Colonic mucosa (tissue), 4 donors: ENCODE data around the gene UMPS. TPM values are rescaled to one million over a fixed set of nuclear protein-coding genes. Genes with fewer than 3 reads are reported as not detected.

Experiments used
- DNase-seq: peaks from one replicate; pipeline ENCODE4 v3.0.0-alpha.2; 2020
- H3K27ac ChIP-seq: fragments of 200-600 bp; one replicate; pipeline ENCODE4 v1.8.0; 2021
- H3K27me3 ChIP-seq: fragments of 200-600 bp; one replicate; pipeline ENCODE4 v1.8.0; 2021
- H3K36me3 ChIP-seq: fragments of 200-600 bp; one replicate; pipeline ENCODE4 v1.8.0; 2021
- H3K4me1 ChIP-seq: fragments of 200-600 bp; one replicate; pipeline ENCODE4 v1.8.0; 2021; ENCODE audit warnings: mild to moderate bottlenecking
- H3K4me3 ChIP-seq: fragments of 200-600 bp; one replicate; pipeline ENCODE4 v1.8.0; 2021
- H3K9ac ChIP-seq, 2 donors: one replicate each; pipeline ENCODE4 v1.7.0; 2013; ENCODE audit warnings: control low read depth in 2 of 2, low read depth in 2 of 2, low read length in 2 of 2
- H3K9me3 ChIP-seq: fragments of 200-600 bp; one replicate; pipeline ENCODE4 v1.8.0; 2021
- intact Hi-C: fragments of 100-400 bp; cut with DNase I; formaldehyde crosslinking; loops from one replicate; pipeline ENCODE4 v1.14.1; 2022
- total RNA-seq, 2 donors: library from RNA; stranded (reverse); fragmentation: NEBNext Ultra II Directional in 1 of 2; extraction: Animal tissue kit (Norgen Biotek cat#: 25700) in 1 of 2; gene quantifications; one replicate each; pipeline ENCODE4 v1.2.1, GENCODE V29; 2021
- TF ChIP-seq, protein P1 (sequence below): fragments of 200-600 bp; IDR thresholded peaks from one replicate; pipeline ENCODE4 v1.8.0; 2022; ENCODE audit warnings: antibody characterized with exemption, mild to moderate bottlenecking
- donor health status: healthy.
- donor health status: DM: no; HTN: no; CAD: no.
- donor health status: DM: no; HTN: no; CAD: no.

UMPS gene
- total RNA-seq, 2 donors from 2014 or later = 23.4 to 37.7 TPM

DNA sequence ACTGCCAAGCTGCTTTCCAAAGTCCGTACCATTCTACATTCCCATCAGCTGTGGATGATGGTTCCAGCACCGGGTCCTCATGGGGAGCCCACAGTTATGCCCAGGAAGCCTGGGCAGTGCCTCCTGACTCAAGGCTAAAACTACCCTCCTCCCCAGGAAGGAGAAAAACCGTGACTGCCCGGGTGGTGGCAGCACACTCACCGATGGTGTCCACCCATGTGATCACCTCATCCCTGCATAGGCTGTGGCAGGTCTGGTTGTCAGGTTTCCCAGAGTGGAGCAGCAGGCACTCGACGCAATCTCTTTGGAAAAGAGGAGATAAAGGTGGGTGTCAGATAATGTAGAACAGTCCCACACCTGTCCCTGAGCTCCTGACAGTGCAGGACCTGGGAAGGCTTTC, 38.6 kb downstream of the UMPS start:
- TF ChIP-seq, protein P1, sequence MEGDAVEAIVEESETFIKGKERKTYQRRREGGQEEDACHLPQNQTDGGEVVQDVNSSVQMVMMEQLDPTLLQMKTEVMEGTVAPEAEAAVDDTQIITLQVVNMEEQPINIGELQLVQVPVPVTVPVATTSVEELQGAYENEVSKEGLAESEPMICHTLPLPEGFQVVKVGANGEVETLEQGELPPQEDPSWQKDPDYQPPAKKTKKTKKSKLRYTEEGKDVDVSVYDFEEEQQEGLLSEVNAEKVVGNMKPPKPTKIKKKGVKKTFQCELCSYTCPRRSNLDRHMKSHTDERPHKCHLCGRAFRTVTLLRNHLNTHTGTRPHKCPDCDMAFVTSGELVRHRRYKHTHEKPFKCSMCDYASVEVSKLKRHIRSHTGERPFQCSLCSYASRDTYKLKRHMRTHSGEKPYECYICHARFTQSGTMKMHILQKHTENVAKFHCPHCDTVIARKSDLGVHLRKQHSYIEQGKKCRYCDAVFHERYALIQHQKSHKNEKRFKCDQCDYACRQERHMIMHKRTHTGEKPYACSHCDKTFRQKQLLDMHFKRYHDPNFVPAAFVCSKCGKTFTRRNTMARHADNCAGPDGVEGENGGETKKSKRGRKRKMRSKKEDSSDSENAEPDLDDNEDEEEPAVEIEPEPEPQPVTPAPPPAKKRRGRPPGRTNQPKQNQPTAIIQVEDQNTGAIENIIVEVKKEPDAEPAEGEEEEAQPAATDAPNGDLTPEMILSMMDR = peak; percentile 33
- intact Hi-C loops = loop anchor here (2.0 kb wide), 1 partner anchor 132 kb away; no protein-coding TSS in a partner anchor
- Histone ChIP-seq H3K4me3 (no peak overlapping the region), H3K27ac (no peak overlapping the region), H3K9ac (no peak overlapping the region), H3K9me3 (no peaks in the 10 kb centered on the region), H3K4me1 (no peaks in the 10 kb centered on the region), H3K27me3 (no peaks in the 10 kb centered on the region), H3K36me3 (peaks cover 4% of the 10 kb centered on the region)
- peak; percentile 61 for DNase-seq

DNA sequence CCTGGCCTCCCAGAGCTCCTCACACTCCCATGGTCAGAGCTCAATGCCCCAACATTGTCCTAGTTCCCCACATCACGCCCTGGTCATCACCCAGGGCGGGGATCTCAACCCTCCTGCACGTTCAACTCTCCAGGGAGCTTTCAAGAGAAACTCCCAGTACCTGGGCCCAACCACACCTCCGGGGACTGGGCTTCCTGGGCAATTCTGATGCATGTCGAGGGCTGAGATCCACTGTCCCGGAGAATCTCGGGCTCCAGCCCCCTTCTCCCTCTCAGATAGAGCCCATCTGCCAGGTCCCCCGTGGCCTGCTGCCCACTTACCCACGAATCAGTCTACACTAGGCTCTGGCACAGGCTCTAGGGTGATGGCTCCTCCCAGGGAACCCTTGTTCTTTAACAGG, 39.2 kb downstream of the UMPS start:
- Histone ChIP-seq H3K27me3 (no peaks in the 10 kb centered on the region), H3K27ac (no peak overlapping the region), H3K4me3 (no peak overlapping the region), H3K36me3 (peaks cover 4% of the 10 kb centered on the region), H3K4me1 (no peaks in the 10 kb centered on the region), H3K9me3 (no peaks in the 10 kb centered on the region), H3K9ac (no peak overlapping the region)
- TF ChIP-seq, protein P1 = no peak
- no peak for DNase-seq
- intact Hi-C loops = loop anchor here (2.0 kb wide), 1 partner anchor 131 kb away; no protein-coding TSS in a partner anchor

DNA sequence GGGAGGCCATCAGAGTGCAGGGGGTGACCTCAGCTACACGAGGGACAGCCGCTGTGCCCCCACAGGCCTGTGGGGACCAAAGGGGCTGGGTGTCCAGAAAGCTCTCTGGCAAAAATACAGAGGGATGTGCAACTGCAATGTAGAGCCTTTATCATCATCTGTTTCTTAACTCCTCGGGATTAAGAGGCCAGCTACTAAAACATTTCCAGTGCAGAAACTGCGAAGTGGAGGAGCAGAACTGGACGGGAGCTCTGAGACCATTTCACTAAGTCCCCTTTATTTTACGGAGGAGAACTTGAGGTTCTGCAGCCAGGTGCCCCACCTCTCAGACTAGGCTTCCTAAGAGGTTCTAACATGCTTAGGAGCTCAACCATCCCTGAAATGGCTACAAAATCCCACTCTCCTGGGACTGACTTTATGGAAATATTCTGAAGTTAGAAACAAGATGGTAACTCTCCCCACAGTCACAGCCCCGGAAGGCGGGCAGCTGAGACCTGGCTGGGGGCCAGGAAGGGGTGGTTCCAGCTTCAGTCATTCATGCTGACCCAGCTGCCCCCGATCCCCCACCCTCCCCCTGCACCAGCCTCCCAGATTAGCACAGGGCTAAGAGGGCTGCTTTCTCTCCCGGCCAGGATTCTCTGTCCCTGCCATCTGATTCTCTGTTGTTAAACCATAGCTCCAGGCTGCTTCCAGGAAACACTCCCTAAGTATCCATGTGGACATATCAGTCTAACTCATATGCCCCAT, 40.3 kb downstream of the UMPS start:
- intact Hi-C loops = no loop called here
- Histone ChIP-seq H3K36me3 (peaks cover 4% of the 10 kb centered on the region), H3K4me1 (no peaks in the 10 kb centered on the region), H3K4me3 (no peak overlapping the region), H3K27me3 (no peaks in the 10 kb centered on the region), H3K27ac (no peak overlapping the region), H3K9ac (no peak overlapping the region), H3K9me3 (no peaks in the 10 kb centered on the region)
- TF ChIP-seq, protein P1 = no peak
- DNase-seq = no peak

DNA sequence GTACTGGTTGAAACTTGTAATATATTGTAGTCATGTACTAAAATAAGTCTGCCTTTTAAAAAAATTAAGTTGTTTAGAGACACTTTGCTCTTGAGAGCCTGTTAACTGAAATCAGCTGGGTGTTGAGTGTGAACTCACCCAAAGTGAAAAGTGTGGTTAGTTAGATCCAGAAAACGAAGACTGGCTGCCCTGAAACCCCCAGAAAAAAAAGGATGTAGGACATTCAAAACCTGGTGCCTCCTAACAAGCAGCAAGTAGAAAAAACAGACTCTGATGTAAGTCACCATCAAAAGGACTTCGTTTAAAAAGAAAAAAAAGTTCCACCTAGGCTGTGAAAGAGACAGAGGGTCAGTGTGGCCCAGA, 40.8 kb downstream of the UMPS start:
- Histone ChIP-seq H3K9me3 (no peaks in the 10 kb centered on the region), H3K4me1 (no peaks in the 10 kb centered on the region), H3K27me3 (no peaks in the 10 kb centered on the region), H3K27ac (no peak overlapping the region), H3K9ac (no peak overlapping the region), H3K36me3 (peaks cover 4% of the 10 kb centered on the region), H3K4me3 (no peak overlapping the region)
- intact Hi-C loops = no loop called here
- no peak for DNase-seq
- TF ChIP-seq, protein P1 = no peak

DNA sequence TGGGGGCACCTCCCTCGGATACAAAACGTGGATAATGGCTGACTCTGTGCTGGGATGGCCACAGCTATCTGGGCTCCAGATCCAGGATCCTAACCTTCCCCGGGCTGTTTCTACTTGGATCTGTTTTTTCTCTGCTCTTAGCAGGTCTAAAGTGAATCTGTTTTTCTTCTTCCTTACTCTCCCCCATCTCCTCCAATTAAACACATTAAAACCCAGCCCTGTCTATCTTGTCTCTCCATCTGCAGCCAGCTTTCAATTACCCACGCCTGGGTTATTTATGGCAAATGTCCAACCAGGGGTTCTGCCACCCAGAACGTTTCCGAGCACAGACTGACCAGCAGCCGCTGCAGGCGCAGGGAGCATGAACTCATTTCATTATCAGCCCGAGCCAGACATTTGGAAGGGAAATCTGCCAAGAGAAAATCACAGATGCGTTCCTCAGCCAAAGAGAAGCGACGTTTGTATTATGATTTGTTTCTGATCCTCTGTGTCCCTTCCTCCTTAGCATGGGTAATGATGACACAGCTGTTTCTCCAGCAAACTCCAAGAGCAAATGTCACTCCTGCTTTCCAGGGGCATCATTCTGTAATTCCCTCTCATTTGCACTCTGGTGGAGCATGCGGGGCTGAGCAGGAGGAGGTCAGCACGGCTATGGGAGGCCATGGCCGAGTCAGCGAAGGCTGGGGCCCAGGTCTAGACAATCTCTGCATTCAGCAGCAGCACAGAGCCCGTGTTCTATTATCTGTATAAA, 42.0 kb downstream of the UMPS start:
- H3K27me3 ChIP-seq = no peaks in the 10 kb centered on the region
- intact Hi-C loops = no loop called here
- H3K9ac ChIP-seq = no peak overlapping the region
- H3K4me1 ChIP-seq = no peaks in the 10 kb centered on the region
- H3K36me3 ChIP-seq = peaks cover 4% of the 10 kb centered on the region
- peak; percentile 33 for DNase-seq
- TF ChIP-seq, protein P1 = no peak
- H3K27ac ChIP-seq = no peak overlapping the region
- no peak overlapping the region for H3K4me3 ChIP-seq
- no peaks in the 10 kb centered on the region for H3K9me3 ChIP-seq
